NK-92 (cell line): ENCODE measurements around the gene GALNT2.

Source experiments
- DNase-seq: peaks from one replicate; lab custom pipeline; 2025; ENCODE audit not compliant: unreplicated experiment; lab: John Stamatoyannopoulos, UW

The GALNT2 gene

DNA sequence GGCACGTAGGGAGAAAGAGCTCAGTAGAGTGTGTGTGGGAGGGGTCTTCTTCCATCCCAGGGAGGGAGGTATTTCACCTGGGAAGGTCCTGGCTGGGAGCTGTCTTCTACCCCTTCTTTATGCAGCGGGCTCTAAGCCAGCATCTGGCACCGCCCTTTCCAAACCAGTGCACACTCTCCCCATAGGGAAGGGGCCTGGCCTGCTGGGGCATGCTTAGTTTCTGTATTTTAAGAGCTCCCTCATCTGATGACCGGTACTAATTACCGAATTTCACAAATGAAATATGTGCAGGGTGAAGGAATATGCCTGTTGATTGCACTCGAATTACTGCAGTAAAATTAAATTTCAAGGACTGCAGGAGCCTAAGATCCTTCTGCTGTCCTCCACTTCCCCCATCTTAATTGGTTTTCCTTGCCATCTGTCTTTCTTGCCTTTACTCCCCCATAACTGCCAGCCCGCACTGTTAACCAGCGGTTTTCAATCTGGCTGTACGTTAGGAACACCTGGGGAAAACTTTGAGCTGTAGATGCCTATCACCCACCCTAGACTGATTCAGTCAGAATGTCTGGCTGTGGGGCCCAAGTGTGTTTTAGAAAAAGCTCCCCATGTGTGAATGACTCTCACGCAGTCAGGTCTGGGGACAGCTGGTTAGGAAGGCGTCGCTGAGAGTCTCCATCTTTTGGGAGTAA lies 20.1 kb downstream of the GALNT2 start:
- DNase-seq, result no peak

DNA sequence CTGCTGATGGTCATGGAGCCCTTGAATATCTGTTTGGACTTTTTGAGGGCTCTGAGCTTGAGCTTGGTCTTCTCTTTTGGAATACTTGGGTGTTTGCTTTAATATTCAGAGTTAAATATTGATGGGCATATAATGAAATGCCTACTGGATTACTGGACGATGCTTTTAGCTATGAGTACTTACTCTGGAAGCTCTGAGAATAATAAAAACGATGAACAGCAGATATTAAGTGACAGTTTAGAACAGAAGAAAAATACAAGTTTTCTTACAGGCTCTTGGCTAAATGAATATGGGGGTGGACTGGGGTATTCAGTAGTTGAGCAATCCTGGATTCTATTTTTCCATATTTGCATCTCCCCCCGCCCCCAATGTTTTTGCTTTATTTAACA lies 20.7 kb downstream of the GALNT2 start:
- no peak for DNase-seq

DNA sequence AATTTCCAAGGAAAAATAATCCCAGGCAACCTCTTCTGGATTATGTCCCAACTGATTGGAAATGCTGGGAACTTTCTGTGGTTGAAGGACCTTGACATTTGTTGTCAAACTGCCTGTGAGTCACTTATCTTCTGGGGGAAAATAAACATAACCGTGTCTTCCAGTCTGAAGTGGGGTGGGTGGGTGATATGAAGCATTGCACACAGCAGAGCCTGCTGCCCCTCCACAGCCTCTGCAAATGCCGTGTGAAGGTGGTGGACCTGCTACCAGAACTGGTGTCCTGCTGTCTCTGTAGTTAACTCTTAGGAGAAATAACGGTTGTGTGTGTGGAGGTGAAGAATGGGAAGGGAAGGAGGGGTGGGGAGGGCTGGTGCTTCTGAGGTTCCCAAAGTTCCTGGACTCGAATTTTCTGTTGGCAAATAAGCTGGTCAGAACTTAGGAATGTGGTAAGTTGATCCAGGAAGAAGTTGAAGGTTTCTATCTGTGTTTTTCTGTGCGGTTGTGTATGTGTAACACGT lies 23.2 kb downstream of the GALNT2 start:
- DNase-seq, result no peak

DNA sequence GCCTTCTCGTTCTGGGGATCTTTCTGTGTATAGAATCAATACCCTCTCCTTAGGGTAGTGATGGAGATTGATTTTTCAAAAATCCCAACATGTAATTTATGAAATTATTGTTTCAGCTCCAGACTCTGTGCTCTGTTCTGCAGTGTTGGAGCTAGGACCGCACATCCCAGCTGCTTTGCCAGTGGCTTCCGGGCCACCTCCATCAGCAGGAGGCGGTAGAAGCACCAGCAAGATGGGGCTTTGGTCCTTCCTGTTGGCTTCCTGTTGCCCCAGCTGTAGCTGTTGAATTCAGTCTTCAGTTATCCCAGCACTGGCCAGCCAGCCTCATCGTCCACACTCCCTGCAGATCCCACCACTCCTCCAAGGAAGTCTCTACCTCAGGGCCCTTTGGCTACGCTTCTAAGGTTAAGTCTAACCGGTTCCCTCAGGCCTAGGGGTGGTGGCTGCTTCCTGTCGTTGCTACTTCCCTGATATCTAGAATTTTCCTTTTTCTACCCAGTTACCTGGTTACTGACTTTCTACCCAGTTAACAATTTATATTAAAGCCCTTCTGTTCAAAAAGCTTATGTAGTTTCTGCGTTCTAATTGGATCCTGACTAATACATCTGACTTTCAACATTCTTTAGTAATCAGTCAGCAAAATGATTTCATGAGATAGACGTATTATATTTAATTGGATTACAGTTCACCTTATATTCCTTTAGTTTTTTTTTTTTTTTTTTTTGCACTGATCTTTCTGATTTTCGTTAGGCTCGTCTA lies 24.6 kb downstream of the GALNT2 start:
- no peak for DNase-seq

DNA sequence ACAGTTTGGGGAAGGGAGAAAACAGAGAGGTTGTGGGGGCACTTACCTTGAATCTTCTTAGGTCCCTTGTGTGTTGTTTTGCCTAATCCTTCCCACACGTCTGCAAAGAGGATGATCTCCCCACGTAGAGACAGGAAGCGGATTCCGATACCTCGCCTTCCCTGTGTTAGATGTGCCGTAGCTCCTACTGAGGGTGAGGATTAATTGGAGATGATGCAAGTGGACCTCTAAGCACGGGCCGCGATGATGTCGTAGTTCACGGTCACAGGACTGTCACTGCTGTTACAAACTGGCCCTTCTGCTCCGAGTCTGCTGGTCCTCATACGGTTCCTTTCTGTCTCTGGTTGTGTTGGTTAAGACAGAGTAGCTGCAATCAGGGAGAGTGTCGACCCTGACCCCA lies 27.7 kb downstream of the GALNT2 start:
- no peak for DNase-seq

DNA sequence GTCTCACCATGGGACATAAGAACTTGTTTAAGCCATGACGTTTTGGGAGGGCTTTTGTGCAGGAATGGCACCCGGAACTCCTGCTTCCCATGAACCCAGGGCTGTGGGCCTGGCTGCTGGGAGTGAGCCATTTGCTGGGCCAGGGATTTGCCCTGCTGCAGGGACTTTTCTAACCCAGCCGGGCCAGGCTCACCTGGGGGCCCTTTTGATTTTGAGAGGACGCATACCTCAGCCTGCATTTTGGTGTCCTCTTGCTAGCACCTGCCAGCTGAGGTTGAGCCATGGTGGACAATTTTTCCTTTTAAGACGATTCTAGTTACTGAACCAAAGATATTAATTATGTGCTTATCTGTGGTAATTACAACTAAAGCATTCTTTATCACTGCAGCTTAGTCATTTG lies 28.9 kb downstream of the GALNT2 start:
- no peak for DNase-seq

DNA sequence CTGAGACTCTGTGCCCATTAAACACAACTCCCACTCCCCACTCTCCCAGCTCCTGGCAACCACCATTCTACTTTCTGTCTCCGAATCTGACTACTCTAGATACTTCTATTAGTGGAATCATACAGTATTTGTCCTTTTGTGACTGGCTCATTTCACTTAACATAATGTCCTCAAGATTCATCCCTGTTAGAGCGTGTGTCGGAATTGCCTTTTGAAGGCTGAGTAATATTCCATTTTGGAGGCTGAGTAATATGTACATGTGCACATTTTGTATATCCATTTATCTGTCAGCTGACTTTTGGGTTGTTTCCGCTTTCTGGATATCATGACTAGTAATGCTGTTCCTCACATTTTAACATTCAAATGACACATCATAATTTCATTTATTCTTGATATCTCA lies 30.3 kb downstream of the GALNT2 start:
- DNase-seq, result no peak

DNA sequence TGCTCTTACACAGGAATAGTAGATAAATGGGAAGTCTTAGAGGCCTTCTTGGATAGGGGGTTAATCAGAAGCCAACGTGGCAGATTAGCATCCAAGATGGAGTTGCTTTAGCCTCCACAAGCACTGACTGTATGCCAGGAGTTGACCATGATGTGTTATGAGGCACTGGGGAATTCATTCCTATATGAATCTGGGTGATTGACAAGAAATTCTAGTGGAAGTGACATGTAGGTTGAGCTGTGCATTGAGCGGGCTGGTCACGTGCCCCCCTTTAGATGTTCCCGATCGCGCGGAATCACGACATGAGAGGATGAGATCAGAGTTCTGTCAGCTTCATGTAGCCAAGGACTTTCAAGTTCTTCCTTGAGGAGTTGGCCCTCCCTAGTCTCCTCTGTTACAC lies 31.7 kb downstream of the GALNT2 start:
- no peak for DNase-seq

DNA sequence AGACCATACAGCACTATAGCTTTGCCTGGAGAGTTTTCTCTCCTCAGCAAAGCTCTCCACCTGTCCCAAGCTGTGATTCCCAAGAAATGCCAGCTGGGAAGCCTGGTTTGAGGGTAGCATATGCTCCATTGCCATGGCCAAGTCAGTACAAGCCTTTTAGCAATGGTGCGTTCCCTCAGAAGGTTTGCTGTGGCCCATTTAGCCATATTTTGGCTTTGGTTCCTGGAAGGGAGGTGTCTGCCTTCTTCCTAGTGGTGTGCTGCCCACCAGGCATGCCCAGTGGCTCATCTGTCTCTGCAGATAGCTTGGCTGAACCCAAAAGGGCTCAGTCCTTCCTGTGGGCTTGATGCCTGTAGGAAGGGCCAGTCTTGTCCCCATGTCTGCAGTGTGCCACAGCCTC lies 32.4 kb downstream of the GALNT2 start:
- DNase-seq, result no peak

DNA sequence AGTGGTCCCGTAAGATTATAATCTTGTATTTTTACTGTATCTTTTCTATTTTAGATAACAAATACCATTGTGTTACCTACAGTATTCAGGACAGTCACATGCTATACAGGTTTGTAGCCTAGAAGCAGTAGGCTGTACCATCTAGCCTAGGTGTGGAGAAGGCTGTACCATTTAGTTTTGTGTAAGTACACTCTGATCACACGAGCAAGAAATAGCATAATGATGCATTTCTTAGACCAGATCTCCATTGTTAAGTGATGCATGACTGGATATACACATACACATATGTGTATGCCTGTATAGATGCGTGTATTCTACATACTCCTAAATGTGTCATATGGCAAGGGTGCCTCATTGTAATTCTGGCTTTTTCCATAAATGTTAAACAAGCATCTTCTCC lies 33.9 kb downstream of the GALNT2 start:
- DNase-seq, result no peak

DNA sequence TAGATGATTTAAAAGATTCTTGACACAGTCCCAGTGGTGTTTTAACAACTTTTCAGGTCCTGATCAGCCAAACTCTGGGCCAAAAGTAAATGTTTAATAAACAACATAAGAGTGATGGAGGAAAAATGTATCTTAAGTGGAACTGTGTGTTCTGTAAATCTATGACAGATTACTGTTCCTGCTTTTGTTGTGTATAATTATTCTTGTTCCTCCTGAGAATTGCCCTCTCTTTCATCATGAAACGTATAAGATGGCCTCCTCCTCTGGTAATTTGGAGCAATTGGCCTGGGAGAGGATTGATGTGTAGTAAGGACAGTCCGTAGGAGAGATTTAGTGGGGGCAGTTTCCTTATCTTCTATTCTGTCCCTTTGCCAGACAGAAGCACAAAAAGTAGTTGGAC lies 34.5 kb downstream of the GALNT2 start:
- no peak for DNase-seq

DNA sequence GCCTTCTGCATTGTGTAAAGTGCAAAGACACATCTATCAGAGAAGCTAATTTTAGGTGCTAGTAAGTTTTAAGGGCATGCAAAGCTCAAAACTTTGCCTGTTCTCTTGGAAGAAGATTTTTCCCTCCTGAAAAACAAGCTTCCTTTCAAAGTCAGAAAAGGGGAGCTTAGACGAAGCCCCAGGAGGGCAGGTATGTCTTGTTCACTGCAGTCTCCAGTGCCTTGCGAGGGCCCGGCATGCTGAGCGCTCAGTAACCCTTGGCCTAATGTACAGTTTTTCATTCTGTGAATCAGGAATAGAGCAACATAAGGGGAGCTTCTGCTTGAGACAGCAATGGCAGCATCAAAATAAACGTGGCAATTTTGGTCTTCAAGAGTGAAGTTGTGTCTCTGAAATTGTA lies 35.0 kb downstream of the GALNT2 start:
- no peak for DNase-seq

DNA sequence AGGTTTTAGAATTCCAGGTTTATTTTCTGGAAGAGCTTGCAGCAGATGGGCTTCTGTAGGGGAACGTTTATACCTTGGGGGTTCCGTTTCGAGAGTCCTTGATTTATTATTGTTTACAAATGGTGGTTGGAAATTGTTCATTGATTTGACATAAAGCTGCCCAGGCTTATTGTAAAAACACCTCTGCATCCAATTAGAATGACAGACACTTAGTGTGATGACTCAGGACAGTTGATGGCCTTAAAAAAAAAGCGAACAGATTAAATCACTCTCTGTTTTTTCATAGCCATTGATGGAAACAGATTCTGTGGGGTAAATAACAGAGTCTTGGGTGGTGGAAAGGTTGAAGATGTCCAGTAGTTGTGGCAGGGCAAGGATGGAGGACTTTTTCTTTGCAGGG lies 35.4 kb downstream of the GALNT2 start:
- no peak for DNase-seq

DNA sequence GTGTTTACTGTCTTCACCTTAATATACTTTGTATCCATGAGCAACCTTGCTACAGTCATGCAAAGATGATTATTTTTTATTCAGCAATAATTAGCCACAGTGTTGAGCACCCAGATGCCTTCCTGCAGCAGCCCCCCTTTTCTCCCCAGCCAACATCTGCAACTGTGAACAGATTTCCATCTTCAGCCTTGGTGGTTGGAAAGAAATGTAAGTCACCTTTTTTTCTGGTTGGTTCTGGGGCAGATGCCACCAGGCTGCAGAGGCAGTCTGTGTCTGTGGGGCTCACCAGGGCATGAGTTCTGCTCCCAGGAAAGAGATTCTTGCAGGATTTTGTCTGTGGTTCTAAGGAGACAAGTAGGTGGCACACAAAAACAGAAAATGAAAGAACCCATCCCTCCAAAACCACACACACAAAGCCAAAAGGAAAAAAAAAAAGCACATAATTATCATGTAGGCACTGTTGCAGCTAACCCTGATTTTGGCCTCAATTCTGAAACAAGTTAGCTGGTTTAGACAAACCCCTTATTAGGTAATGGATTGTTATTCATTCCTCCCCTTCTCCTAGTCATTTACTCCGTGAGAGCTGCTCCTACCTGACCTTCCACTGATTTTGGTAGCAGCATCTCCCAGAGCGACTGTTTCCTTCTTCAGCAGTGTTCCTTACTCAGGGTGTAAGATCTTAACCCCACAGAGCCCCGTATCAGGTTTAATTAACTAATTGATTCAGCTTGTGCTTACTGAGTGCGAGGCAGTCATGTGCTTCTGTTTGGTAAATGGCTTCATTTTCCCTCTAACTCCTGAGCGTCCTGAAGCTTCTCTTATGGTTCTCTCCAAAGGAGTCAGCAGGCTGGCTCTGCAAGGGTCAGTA lies 36.5 kb downstream of the GALNT2 start:
- DNase-seq, result no peak

DNA sequence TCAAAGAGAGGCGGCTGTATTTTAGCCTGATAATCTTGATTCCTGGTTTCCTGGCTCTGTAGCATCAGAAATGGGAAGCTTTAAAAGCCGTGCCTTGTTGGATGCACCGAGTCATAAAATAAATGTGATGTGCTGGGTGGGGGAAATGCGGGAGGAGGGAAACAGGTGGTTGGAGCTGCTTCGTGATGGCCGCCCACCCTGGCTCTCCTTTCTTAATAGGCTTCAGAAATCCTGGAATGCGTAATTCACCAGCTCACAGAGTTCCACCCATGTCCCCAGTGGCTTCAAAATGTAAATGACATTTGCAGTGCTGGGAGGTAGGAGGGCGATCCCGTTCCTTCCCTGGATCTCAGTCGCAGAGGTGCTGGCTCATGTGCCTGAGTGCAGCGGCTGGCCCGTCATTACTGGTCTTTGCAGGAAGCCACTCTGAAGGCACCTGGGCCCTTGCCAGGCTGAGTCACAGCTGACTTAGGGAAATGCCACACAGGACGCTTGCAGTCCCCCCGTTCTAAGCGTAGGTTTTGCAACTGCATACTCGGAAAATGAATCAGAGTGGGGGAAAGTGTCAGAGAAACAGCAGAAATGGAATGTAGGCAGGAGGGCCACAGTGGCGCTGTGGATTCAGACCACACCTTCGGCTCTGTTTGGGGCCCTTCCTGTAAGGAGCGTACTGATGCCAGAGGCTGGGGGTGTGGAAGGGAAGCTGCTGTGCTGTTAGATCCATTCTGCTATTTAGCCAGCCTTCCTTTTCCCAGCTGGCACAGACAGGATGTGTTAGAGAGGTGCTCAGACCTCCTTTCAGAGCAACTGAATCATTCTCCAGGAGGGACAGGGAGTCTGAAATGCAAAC lies 37.6 kb downstream of the GALNT2 start:
- no peak for DNase-seq

DNA sequence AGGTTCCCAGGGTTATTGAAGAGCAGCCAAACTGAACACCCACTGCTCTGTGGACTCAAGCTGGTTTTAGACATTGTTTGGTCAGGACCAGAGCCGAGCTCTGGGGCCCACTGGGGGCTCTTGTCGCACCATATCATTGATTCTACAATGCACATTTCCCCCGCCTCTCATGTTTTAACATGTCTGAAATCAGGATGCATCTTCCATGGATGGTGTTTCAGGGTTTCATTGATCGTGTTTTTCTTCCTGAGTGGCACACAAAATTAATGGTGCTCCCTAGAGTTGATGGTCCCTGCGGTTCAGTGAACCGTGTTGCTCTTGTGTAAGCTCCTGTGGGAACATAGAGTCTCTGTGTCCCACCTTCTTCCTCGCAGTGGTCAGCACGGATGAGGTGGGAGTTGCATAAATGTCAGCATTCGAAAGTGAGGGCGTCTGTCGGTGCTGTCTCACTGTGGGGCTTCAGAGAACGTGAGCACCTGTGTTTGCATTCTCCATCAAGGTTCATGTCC lies 38.3 kb downstream of the GALNT2 start:
- no peak for DNase-seq

DNA sequence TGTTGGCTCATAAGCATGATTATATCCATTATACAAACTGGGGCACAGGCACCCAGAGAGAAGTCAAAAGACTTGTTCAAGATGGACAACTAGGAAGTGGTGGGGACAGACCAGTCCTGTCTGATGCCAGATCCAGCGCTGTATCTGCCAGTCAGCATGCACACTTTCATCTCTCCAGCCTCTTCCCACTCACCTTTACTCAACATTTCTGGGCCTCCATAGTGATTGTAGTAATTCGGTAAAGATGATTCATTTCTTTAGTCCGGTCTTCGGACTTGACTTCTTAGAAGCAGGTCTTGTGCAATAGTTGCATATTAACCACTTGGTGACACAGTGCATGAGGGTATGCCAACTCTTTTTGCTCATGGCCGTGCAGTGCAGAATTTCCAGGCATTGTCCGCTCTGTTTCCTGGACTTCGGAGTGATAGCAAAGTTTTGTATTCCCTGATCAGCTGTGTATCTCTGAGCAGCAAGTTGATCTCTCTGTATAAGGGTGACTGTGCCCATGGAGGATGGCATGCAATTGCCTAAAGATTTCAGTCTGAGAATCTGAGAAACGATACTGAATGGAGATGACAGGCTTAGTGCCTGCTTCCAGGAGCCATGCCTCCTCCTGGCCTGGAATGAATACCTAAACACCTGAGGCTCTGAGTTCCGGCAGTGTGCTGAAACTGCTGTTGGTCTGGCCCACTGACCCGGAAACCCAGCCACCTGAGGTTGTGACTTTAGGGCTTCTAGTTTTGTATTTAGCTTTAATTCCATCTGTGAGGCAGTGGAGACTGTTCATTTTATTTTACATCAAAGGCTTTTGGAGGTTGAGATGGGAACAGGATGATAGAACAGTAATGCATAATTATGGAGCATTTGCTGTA lies 39.0 kb downstream of the GALNT2 start:
- no peak for DNase-seq

DNA sequence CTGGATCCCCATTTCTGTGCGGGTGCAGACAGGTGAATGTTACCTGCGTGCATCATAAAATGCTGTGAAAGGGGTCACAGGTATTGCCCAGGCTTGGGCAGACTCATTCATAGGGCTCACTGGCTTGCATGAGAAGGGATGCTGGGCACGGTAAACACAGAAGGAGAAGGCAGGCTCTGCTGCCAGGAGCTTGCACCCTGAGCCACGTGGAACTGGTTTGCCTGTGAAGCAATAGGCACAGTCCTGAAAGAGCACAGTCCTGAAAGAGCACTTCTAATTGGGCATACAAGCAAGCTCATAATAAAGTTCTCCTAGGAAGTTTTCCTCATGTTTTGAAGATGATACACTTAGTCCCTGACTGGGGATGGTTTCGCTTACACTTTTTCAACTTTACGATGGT lies 40.9 kb downstream of the GALNT2 start:
- DNase-seq, result no peak

DNA sequence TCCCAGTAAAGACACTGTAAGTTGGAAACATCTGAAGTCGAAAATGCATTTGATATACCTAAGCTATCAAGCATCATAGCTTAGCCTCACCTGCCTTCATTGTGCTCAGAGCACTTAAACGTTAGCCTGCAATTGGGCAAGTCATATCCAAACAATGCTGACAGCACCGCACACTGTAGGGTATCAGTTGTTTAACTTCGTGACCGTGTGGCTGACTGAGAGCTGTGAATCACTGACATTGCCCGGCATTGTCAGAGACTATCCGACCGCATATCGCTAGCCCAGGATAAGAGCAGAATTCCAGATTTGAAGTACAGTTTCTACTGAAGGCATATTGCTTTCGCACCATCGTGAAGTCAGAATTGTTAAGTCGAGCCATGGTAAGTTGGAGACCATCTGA lies 41.5 kb downstream of the GALNT2 start:
- DNase-seq, result no peak

DNA sequence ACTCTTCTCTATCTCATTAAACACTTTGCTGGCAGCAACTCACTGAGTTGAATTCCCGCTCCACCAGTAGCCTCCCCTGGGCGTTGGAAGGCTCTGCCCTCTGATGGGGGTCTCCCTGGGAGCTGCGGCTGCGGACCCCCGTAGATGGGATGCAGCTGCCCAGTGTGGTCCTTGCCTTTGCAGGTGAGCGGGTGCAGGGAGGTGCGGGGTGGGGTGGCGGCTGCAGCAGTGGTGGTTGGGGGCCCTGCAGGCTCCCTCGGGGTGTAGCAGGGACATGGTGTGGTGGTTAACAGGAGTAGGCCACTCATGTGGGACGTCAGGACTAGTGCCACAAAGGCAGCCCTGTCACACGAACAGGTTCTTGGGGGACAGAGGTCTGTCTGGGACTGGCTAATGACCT lies 42.0 kb downstream of the GALNT2 start:
- no peak for DNase-seq
